Activated naive CD8-positive, alpha-beta T cell (primary cell): ENCODE results near the gene CTNND2.

ENCODE experiments used
- H3K27ac Mint-ChIP-seq: one replicate; pipeline ENCODE4 v1.8.0; 2021; ENCODE audit warnings: mixed read lengths
- H3K27me3 Mint-ChIP-seq: one replicate; pipeline ENCODE4 v1.8.0; 2021; ENCODE audit warnings: mixed read lengths
- H3K36me3 Mint-ChIP-seq: one replicate; pipeline ENCODE4 v1.8.0; 2021; ENCODE audit warnings: mixed read lengths
- H3K4me1 Mint-ChIP-seq: one replicate; pipeline ENCODE4 v1.8.0; 2021; ENCODE audit warnings: low read depth, mixed read lengths
- H3K4me3 Mint-ChIP-seq: one replicate; pipeline ENCODE4 v1.8.0; 2021; ENCODE audit warnings: mild to moderate bottlenecking, mixed read lengths
- H3K9me3 Mint-ChIP-seq: one replicate; pipeline ENCODE4 v1.8.0; 2021; ENCODE audit warnings: low read depth, mixed read lengths

CTNND2 gene

GRCh38 chr5:11527652-11528349, 376.4 kb downstream of the CTNND2 start:
- peaks cover 1% of the 10 kb centered on the region for H3K27me3 Mint-ChIP-seq
- H3K27ac Mint-ChIP-seq = no peak overlapping the region
- no peaks in the 10 kb centered on the region for H3K9me3 Mint-ChIP-seq
- H3K4me1 Mint-ChIP-seq = no peaks in the 10 kb centered on the region
- no peak overlapping the region for H3K4me3 Mint-ChIP-seq
- H3K36me3 Mint-ChIP-seq = no peaks in the 10 kb centered on the region

- no peaks in the 10 kb centered on the region for H3K9me3 Mint-ChIP-seq
- H3K4me1 Mint-ChIP-seq = no peaks in the 10 kb centered on the region
Measured at GRCh38 chr5:11525020-11525419, 379.2 kb downstream of the CTNND2 start.

DNA sequence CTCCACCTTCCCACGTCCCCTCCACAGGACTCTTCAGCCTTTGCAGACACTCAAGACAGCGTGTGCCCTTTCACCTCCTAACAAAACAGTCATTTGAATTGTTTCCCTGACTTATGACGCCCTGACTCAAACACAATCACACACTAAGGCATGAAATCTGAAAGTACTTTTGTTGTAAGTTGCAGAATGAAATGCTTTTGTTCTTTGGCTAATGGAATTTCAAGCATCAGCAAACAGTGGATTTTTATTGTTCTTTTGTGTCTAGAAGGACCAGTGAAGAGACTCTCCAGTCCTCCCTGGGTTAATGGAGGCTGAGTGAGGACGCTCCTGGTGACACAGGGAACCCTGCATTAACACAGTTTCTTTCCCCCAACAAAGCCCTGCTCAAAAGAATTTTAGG, 380.1 kb downstream of the CTNND2 start:
- Mint-ChIP-seq H3K27ac (no peak overlapping the region), H3K27me3 (no peaks in the 10 kb centered on the region), H3K36me3 (no peaks in the 10 kb centered on the region), H3K4me3 (no peak overlapping the region), H3K9me3 (no peaks in the 10 kb centered on the region), H3K4me1 (no peaks in the 10 kb centered on the region)

More at GRCh38 chr5:11525020-11525419, 379.2 kb downstream of the CTNND2 start:
- H3K4me3 Mint-ChIP-seq = no peak overlapping the region
- no peaks in the 10 kb centered on the region for H3K27me3 Mint-ChIP-seq
- no peaks in the 10 kb centered on the region for H3K36me3 Mint-ChIP-seq
- H3K27ac Mint-ChIP-seq = no peak overlapping the region

DNA sequence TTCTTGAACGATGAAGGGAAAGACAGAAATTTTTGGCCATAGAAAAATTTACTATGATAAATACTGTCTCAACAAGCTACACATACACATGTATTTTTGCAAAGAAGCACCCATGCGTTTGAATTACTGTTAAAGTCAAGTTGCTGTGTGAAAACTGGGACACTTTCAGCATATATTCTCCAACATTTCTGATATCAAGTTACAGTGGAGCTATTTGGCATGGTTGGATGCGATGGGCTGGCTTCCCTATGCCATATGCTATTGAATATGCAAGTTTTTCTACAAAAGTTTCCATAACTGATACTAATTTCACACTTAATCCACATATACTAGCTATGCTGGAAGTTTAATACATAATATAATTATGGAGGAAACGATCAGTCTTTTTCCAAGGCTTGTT, 381.4 kb downstream of the CTNND2 start:
- Mint-ChIP-seq H3K9me3 (no peaks in the 10 kb centered on the region), H3K4me3 (no peak overlapping the region), H3K27ac (no peak overlapping the region), H3K36me3 (no peaks in the 10 kb centered on the region), H3K27me3 (no peaks in the 10 kb centered on the region), H3K4me1 (no peaks in the 10 kb centered on the region)

DNA sequence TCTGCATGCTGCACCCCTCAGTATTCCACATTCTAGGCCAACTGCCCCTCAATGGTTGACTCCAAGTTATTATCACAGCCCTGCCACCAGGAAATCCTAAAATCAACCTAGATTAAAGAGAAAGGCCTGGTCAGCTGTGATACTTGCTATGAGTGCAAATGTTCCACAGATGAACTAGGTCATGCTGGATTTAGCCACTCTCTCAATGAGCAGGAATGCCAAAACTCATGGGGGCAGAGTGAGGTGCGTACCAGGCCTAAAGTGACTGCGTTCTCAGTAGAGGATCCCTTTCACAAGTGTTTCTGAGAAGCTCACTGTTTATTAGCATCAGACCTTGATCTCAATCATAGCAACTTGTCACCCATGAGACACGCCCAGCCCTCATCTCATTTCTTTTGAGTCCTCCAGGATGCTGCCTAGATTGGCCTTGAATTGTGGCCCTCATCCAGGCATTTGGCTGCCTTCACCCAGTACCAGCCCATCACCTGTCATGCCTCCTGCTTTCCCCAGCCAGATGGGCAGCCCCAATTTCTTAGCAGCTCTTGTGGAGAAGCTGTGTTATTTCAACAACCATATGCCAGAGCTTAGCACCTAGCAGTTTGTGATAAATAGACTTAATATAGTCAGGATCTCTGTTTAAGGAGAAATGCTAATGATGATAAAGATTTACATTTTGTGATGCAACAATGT, 383.9 kb downstream of the CTNND2 start:
- Mint-ChIP-seq H3K27me3 (no peaks in the 10 kb centered on the region), H3K36me3 (no peaks in the 10 kb centered on the region), H3K4me1 (no peaks in the 10 kb centered on the region)

DNA sequence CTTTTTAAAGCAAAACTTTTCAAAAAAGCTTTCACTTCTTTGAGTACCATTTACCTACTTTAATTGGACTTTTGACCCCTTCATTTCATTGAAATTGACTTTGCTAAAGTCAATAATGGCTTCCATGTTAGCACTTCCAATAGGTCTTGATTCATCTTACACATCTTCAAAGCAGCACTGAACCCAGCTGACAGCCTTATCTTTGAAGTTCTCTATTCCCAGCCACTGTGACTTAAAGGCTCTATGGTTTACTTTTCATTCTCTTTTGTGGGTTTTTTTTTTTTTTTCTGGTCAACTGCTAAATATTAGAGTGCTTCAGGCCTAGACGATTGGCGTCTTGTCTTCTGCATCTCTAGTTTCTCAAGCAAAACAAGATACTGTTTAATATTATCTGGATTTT, 385.0 kb downstream of the CTNND2 start:
- no peaks in the 10 kb centered on the region for H3K4me1 Mint-ChIP-seq
- H3K27ac Mint-ChIP-seq = no peak overlapping the region
- H3K27me3 Mint-ChIP-seq = no peaks in the 10 kb centered on the region
- H3K4me3 Mint-ChIP-seq = no peak overlapping the region
- no peaks in the 10 kb centered on the region for H3K9me3 Mint-ChIP-seq
- H3K36me3 Mint-ChIP-seq = no peaks in the 10 kb centered on the region

More for the DNA sequence above, 383.9 kb downstream of the CTNND2 start:
- H3K4me3 Mint-ChIP-seq = no peak overlapping the region
- H3K9me3 Mint-ChIP-seq = no peaks in the 10 kb centered on the region
- no peak overlapping the region for H3K27ac Mint-ChIP-seq

GRCh38 chr5:11518676-11519075, 385.6 kb downstream of the CTNND2 start:
- Mint-ChIP-seq H3K27ac (no peak overlapping the region), H3K4me3 (no peak overlapping the region), H3K4me1 (no peaks in the 10 kb centered on the region), H3K9me3 (no peaks in the 10 kb centered on the region), H3K36me3 (no peaks in the 10 kb centered on the region), H3K27me3 (no peaks in the 10 kb centered on the region)

DNA sequence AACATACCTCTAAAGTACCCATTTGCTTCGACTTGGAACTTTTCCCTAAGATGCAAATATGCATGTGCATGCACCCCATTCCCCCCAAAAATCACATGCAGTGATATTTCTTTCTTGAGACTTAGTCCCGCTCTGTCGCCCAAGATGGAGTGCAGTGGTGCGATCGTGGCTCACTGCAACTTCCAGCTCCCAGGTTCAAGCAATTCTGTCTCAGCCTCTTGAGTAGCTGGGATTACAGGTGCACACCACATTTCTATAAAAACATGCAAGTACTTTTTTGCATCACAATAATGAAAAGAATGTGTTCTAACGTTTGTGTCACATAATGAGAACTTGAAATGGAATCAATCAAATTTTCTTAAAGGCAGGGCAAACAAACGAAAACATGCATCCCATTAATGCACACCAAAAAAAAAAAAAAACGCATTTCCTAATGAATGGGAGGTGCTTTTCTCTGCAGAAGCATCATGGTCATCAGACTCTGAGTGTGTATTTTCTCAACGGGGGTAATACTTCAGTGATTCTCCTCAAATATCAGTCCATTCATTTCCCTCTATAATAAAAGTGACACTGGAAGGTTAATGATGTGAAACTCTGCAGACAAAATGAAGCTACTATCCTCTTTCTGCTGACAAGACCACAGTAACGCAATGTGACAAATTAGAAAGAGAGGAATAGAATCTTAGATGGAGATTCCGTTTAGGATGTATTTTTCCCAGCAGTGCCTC, 389.4 kb downstream of the CTNND2 start:
- no peak overlapping the region for H3K27ac Mint-ChIP-seq
- no peak overlapping the region for H3K4me3 Mint-ChIP-seq
- H3K4me1 Mint-ChIP-seq = no peaks in the 10 kb centered on the region
- H3K9me3 Mint-ChIP-seq = no peaks in the 10 kb centered on the region
- no peaks in the 10 kb centered on the region for H3K36me3 Mint-ChIP-seq
- H3K27me3 Mint-ChIP-seq = no peaks in the 10 kb centered on the region

GRCh38 chr5:11511878-11512277, 392.4 kb downstream of the CTNND2 start:
- Mint-ChIP-seq H3K27ac (no peak overlapping the region), H3K36me3 (no peaks in the 10 kb centered on the region), H3K27me3 (no peaks in the 10 kb centered on the region), H3K4me3 (no peak overlapping the region), H3K9me3 (no peaks in the 10 kb centered on the region), H3K4me1 (no peaks in the 10 kb centered on the region)

GRCh38 chr5:11510889-11511288, 393.4 kb downstream of the CTNND2 start:
- Mint-ChIP-seq H3K27me3 (no peaks in the 10 kb centered on the region), H3K9me3 (no peaks in the 10 kb centered on the region), H3K4me3 (no peak overlapping the region), H3K27ac (no peak overlapping the region), H3K36me3 (no peaks in the 10 kb centered on the region), H3K4me1 (no peaks in the 10 kb centered on the region)

- Mint-ChIP-seq H3K4me3 (no peak overlapping the region), H3K9me3 (no peaks in the 10 kb centered on the region), H3K4me1 (no peaks in the 10 kb centered on the region), H3K27me3 (no peaks in the 10 kb centered on the region), H3K27ac (no peak overlapping the region), H3K36me3 (no peaks in the 10 kb centered on the region)
Measured at GRCh38 chr5:11509793-11510192, 394.5 kb downstream of the CTNND2 start.

- Mint-ChIP-seq H3K27ac (no peak overlapping the region), H3K36me3 (no peaks in the 10 kb centered on the region), H3K27me3 (no peaks in the 10 kb centered on the region), H3K4me3 (no peak overlapping the region), H3K9me3 (no peaks in the 10 kb centered on the region), H3K4me1 (no peaks in the 10 kb centered on the region)
Measured at GRCh38 chr5:11507156-11507910, 396.9 kb downstream of the CTNND2 start.

- Mint-ChIP-seq H3K4me3 (no peak overlapping the region), H3K4me1 (no peaks in the 10 kb centered on the region), H3K9me3 (no peaks in the 10 kb centered on the region), H3K36me3 (no peaks in the 10 kb centered on the region), H3K27ac (no peak overlapping the region), H3K27me3 (no peaks in the 10 kb centered on the region)
Measured at GRCh38 chr5:11504886-11505193, 399.4 kb downstream of the CTNND2 start.

DNA sequence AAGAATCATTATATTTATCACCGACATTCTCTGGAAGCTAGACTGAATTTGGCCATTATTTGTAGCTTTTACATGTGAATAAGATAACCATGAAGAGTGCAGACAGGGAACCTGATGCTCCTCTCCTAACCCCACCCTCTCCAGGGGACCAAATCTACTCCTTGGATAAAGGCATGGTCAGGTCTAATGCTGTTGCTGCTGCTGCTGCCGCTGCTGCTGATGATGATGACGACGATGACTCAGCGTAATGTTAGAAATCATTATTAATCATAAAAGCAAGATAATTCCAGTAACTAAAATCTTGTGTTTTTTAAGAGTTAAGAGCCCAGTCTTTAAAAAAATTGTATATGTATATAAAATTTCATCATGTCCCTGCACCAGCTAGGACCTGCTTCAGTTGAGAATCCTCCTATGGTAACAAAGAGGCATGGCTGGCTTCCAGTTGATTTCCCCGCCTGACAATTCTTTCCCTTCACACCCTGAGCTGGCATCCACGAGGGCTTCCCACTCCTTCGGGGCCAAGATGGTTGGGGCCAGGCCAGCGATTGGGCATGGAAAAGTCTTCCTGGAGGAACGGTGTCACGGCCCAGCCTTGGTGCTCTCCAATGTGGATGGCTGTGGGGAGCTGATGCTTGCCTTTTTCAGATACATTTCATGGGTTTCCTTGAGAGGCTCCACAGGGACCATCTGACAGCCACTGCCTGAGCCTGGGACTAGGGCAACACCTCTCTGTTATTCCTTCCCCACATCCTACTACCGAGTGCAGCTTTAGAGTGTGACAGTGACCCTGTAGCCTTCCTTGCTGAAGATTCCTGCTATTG, 400.0 kb downstream of the CTNND2 start:
- Mint-ChIP-seq H3K4me1 (no peaks in the 10 kb centered on the region), H3K4me3 (no peak overlapping the region), H3K27me3 (no peaks in the 10 kb centered on the region), H3K9me3 (no peaks in the 10 kb centered on the region), H3K36me3 (no peaks in the 10 kb centered on the region), H3K27ac (no peak overlapping the region)
